HEK293 (cell line): Measurements from ENCODE around the gene AP5S1.

Source experiments
- CTCF ChIA-PET: fragments of 350-600 bp; formaldehyde crosslinking; extraction: SDS; loops from one replicate; lab custom pipeline; 2021; ENCODE audit warnings: antibody characterized with exemption; lab: Yijun Ruan, JAX
- POLR2A ChIA-PET: fragments of 300-600 bp; formaldehyde crosslinking; extraction: SDS; loops from one replicate; lab custom pipeline; 2020; ENCODE audit warnings: antibody characterized with exemption, inconsistent platforms; lab: Yijun Ruan, JAX
- H3K27ac ChIP-seq: fragments of 200-500 bp; sonication (Bioruptor generic); 2 replicates; pipeline ENCODE4 v1.5.1; 2014; ENCODE audit warnings: low read depth, low read length, control low read depth, inconsistent platforms; ENCODE audit errors: extremely low read depth
- H3K36me3 ChIP-seq, 2 experiments: fragments of 200-500 bp in 1 of 2; sonication (Bioruptor generic) in 1 of 2; 1 replicate in 1 of 2; 2 replicates in 1 of 2; pipeline ENCODE4 v1.5.1; 2014 to 2017; ENCODE audit warnings: inconsistent platforms in 2 of 2, low read length in 2 of 2; ENCODE audit not compliant: control insufficient read depth in 2 of 2, insufficient read depth in 1 of 2
- H3K4me1 ChIP-seq: fragments of 200-500 bp; sonication (Bioruptor generic); 2 replicates; pipeline ENCODE4 v1.5.1; 2014; ENCODE audit warnings: mild to moderate bottlenecking, low read length, inconsistent platforms; ENCODE audit not compliant: control insufficient read depth, insufficient read depth
- H3K4me3 ChIP-seq: 2 replicates; pipeline ENCODE4 v1.5.1; 2011; ENCODE audit warnings: low read depth, mild to moderate bottlenecking, control low read depth, low read length, moderate library complexity
- H3K9me3 ChIP-seq: fragments of 200-500 bp; sonication (Bioruptor generic); 2 replicates; pipeline ENCODE4 v1.5.1; 2014; ENCODE audit warnings: low read depth, low read length, inconsistent platforms; ENCODE audit not compliant: control insufficient read depth, insufficient read depth
- GLI2 ChIP-seq: fragments of 450-650 bp; formaldehyde crosslinking; IDR thresholded peaks from 2 replicates; pipeline ENCODE4; 2017; ENCODE audit warnings: missing biosample characterization, missing genetic modification characterization, low read depth, borderline replicate concordance
- GLI4 ChIP-seq: fragments of 450-650 bp; formaldehyde crosslinking; IDR thresholded peaks from 2 replicates; pipeline ENCODE4 v1.5.1; 2016; ENCODE audit warnings: missing biosample characterization, missing genetic modification characterization
- GLIS1 ChIP-seq: fragments of 450-650 bp; formaldehyde crosslinking; IDR thresholded peaks from 2 replicates; pipeline ENCODE4 v1.5.1; 2016; ENCODE audit warnings: missing biosample characterization, missing genetic modification characterization
- GLIS2 ChIP-seq: fragments of 450-650 bp; formaldehyde crosslinking; IDR thresholded peaks from 2 replicates; pipeline ENCODE4 v1.5.1; 2016; ENCODE audit warnings: missing biosample characterization, missing genetic modification characterization
- KLF17 ChIP-seq: fragments of 450-650 bp; formaldehyde crosslinking; IDR thresholded peaks from 2 replicates; pipeline ENCODE4 v1.5.1; 2016; ENCODE audit warnings: missing biosample characterization, missing genetic modification characterization
- RBAK ChIP-seq: fragments of 450-650 bp; formaldehyde crosslinking; IDR thresholded peaks from 2 replicates; pipeline ENCODE4 v1.5.1; 2016; ENCODE audit warnings: missing biosample characterization, missing genetic modification characterization
- REPIN1 ChIP-seq: fragments of 450-650 bp; formaldehyde crosslinking; IDR thresholded peaks from 2 replicates; pipeline ENCODE4 v1.5.1; 2017; ENCODE audit warnings: missing biosample characterization, missing genetic modification characterization, low read depth
- SP2 ChIP-seq: fragments of 450-650 bp; formaldehyde crosslinking; IDR thresholded peaks from 2 replicates; pipeline ENCODE4 v1.5.1; 2016; ENCODE audit warnings: missing biosample characterization, missing genetic modification characterization
- WT1 ChIP-seq: fragments of 450-650 bp; formaldehyde crosslinking; IDR thresholded peaks from 2 replicates; pipeline ENCODE4 v1.5.1; 2016; ENCODE audit warnings: missing biosample characterization, missing genetic modification characterization
- ZBTB20 ChIP-seq: fragments of 450-650 bp; formaldehyde crosslinking; IDR thresholded peaks from 2 replicates; pipeline ENCODE4 v1.5.1; 2016; ENCODE audit warnings: missing biosample characterization, missing genetic modification characterization
- ZBTB26 ChIP-seq: fragments of 450-650 bp; formaldehyde crosslinking; optimal IDR thresholded peaks from 2 replicates; pipeline ENCODE3; 2016; ENCODE audit warnings: missing biosample characterization, mild to moderate bottlenecking, missing genetic modification characterization
- ZBTB8A ChIP-seq: fragments of 450-650 bp; formaldehyde crosslinking; IDR thresholded peaks from 2 replicates; pipeline ENCODE4 v1.5.1; 2016; ENCODE audit warnings: missing biosample characterization, missing genetic modification characterization
- ZNF16 ChIP-seq: fragments of 450-650 bp; formaldehyde crosslinking; IDR thresholded peaks from 2 replicates; pipeline ENCODE4 v1.5.1; 2016; ENCODE audit warnings: low read depth, missing biosample characterization, missing genetic modification characterization
- ZNF2 ChIP-seq: fragments of 450-650 bp; formaldehyde crosslinking; IDR thresholded peaks from 2 replicates; pipeline ENCODE4 v1.5.1; 2016; ENCODE audit warnings: missing biosample characterization, missing genetic modification characterization
- ZNF280C ChIP-seq: fragments of 450-650 bp; formaldehyde crosslinking; IDR thresholded peaks from 2 replicates; pipeline ENCODE4 v1.5.1; 2016; ENCODE audit warnings: missing biosample characterization, missing genetic modification characterization
- ZNF335 ChIP-seq: fragments of 450-650 bp; formaldehyde crosslinking; conservative IDR thresholded peaks from 2 replicates; pipeline ENCODE4 v1.5.1; 2016; ENCODE audit warnings: missing biosample characterization, missing genetic modification characterization
- ZNF48 ChIP-seq: fragments of 450-650 bp; formaldehyde crosslinking; IDR thresholded peaks from 2 replicates; pipeline ENCODE4 v1.5.1; 2016; ENCODE audit warnings: missing biosample characterization, missing genetic modification characterization
- ZNF518A ChIP-seq: fragments of 450-650 bp; formaldehyde crosslinking; conservative IDR thresholded peaks from 2 replicates; pipeline ENCODE4 v1.5.1; 2016; ENCODE audit warnings: low read depth, missing biosample characterization, missing genetic modification characterization
- ZNF639 ChIP-seq: fragments of 450-650 bp; formaldehyde crosslinking; IDR thresholded peaks from 2 replicates; pipeline ENCODE4 v1.5.1; 2016; ENCODE audit warnings: missing biosample characterization, missing genetic modification characterization
- ZNF792 ChIP-seq: fragments of 450-650 bp; formaldehyde crosslinking; IDR thresholded peaks from 2 replicates; pipeline ENCODE4 v1.5.1; 2016; ENCODE audit warnings: missing biosample characterization, missing genetic modification characterization
- ZNF837 ChIP-seq: fragments of 450-650 bp; formaldehyde crosslinking; IDR thresholded peaks from 2 replicates; pipeline ENCODE4 v1.5.1; 2016; ENCODE audit warnings: missing biosample characterization, missing genetic modification characterization
- ZNF843 ChIP-seq: fragments of 450-650 bp; formaldehyde crosslinking; IDR thresholded peaks from 2 replicates; pipeline ENCODE4 v1.5.1; 2016; ENCODE audit warnings: missing biosample characterization, missing genetic modification characterization
- ZSCAN16 ChIP-seq: fragments of 450-650 bp; formaldehyde crosslinking; IDR thresholded peaks from 2 replicates; pipeline ENCODE4 v1.5.1; 2016; ENCODE audit warnings: missing biosample characterization, missing genetic modification characterization

AP5S1 gene

GRCh38 chr20:3786126-3786484 is 34.2 kb upstream of the AP5S1 start:
- Histone ChIP-seq H3K27ac (peak overlapping the region; percentile 76; the same call in 1 of the 2 replicates), H3K36me3 (peaks cover 0 to 21% of the 10 kb centered on the region in 2 experiments; a peak in 2 of 3 replicates), H3K4me3 (peak overlapping the region; percentile 49), H3K9me3 (no peaks in the 10 kb centered on the region), H3K4me1 (peaks cover 17% of the 10 kb centered on the region; the same call in 1 of the 2 replicates)
- CTCF ChIA-PET, result interaction anchor here (0.6 to 10.3 kb wide), 6 partner anchors 14 to 69 kb away, joined by 3 to 142 read pairs (median 4); partner anchors contain the start of gene AP5S1
- TF ChIP-seq ZNF16 (tag by site-specific recombination) (no peak), GLIS1 (tag by site-specific recombination) (peak; percentile 15; the same call in 1 of the 2 replicates), KLF17 (tag by site-specific recombination) (no peak), GLI2 (no peak), ZNF48 (tag by site-specific recombination) (no peak), ZNF837 (tag by site-specific recombination) (no peak), ZNF792 (tag by site-specific recombination) (no peak), ZBTB8A (peak; percentile 51), ZNF2 (0 out of 2 replicates have a peak, but pooled peaks have one; percentile 29), ZBTB26 (tag by site-specific recombination) (peak; percentile 48), ZBTB20 (tag by site-specific recombination) (peak; percentile 18; the same call in 1 of the 2 replicates), SP2 (tag by site-specific recombination) (no peak), GLI4 (no peak), ZNF639 (tag by site-specific recombination) (0 out of 2 replicates have a peak, but pooled peaks have one; percentile 25), ZNF518A (tag by site-specific recombination) (no peak), ZNF335 (peak; percentile 16; the same call in 1 of the 2 replicates), REPIN1 (tag by site-specific recombination) (no peak), WT1 (tag by site-specific recombination) (no peak), RBAK (tag by site-specific recombination) (no peak), ZNF843 (no peak), GLIS2 (tag by site-specific recombination) (0 out of 2 replicates have a peak, but pooled peaks have one; percentile 46), ZSCAN16 (tag by site-specific recombination) (no peak), ZNF280C (tag by site-specific recombination) (no peak)
- POLR2A ChIA-PET, result interaction anchor here (1.0 to 3.9 kb wide), 5 partner anchors 10 to 59 kb away, joined by 3 to 30 read pairs (median 6); partner anchors contain the start of genes AP5S1 and CDC25B
